Transverse colon (tissue), 3 donors: ENCODE measurements around the gene THBS3.

Experiments
- POLR2A ChIP-seq: fragments of 450-650 bp; IDR thresholded peaks from one replicate; pipeline ENCODE4 v1.6.1; 2016; ENCODE audit warnings: antibody characterized with exemption, mild to moderate bottlenecking, moderate library complexity
- TF ChIP-seq, protein P1 (sequence below), 5 experiments: fragments of 200-600 bp in 3 of 5; fragments of 450-650 bp in 2 of 5; sonication (generic) in 3 of 5; IDR thresholded peaks; 1 replicate in 2 of 5; 2 replicates in 3 of 5; pipeline ENCODE4 v1.5.1; 2016 to 2017; ENCODE audit warnings: antibody characterized with exemption in 5 of 5, inconsistent platforms in 3 of 5, mild to moderate bottlenecking in 2 of 5, moderate library complexity in 1 of 5

DNA sequence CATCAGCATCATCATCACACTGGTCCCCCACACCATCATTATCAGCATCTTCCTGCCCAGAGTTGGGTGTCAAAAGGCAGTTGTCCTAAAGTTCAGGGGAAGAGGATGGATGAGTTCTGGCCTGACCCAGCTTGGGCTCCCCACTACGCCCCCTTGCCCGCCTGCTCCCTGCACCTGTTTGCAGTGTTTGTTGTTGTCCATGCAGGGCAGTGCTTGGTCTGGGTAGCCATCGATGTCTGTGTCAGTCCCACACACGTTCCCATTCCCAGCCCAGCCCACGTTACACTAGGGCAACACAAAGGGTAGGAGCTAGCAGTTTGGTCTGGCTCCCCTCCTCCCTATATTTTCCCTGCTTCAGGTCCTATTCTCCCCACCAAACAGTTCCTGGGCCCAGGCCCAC is 6.8 kb downstream of the THBS3 start:
- TF ChIP-seq, protein P1, sequence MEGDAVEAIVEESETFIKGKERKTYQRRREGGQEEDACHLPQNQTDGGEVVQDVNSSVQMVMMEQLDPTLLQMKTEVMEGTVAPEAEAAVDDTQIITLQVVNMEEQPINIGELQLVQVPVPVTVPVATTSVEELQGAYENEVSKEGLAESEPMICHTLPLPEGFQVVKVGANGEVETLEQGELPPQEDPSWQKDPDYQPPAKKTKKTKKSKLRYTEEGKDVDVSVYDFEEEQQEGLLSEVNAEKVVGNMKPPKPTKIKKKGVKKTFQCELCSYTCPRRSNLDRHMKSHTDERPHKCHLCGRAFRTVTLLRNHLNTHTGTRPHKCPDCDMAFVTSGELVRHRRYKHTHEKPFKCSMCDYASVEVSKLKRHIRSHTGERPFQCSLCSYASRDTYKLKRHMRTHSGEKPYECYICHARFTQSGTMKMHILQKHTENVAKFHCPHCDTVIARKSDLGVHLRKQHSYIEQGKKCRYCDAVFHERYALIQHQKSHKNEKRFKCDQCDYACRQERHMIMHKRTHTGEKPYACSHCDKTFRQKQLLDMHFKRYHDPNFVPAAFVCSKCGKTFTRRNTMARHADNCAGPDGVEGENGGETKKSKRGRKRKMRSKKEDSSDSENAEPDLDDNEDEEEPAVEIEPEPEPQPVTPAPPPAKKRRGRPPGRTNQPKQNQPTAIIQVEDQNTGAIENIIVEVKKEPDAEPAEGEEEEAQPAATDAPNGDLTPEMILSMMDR (IDR thresholded peaks at IDR 0.05): no peak
- TF ChIP-seq POLR2A: no peak
